Effector memory CD4-positive, alpha-beta T cell (primary cell): ENCODE results near the gene ABCB1.
"Not testable (repeated sequence)": the region's sequence is repeated elsewhere in the genome, so short reads cannot be mapped to it uniquely, and the experiment has no call there.

Experiments used
- DNase-seq, 3 donors: peaks; one replicate each; pipeline ENCODE4 v3.0.0-alpha.2; 2020
- H3K27ac ChIP-seq: 2 replicates; pipeline ENCODE4 v1.7.0; 2013; ENCODE audit warnings: mild to moderate bottlenecking, low read length, moderate library complexity; ENCODE audit not compliant: insufficient read depth, poor library complexity, severe bottlenecking
- H3K27me3 ChIP-seq: replicated peaks from 2 replicates; pipeline ENCODE4 v1.7.0; 2013; ENCODE audit warnings: mild to moderate bottlenecking, low read length; ENCODE audit not compliant: insufficient read depth, control insufficient read depth, poor library complexity, severe bottlenecking
- H3K36me3 ChIP-seq: 2 replicates; pipeline ENCODE4 v1.7.0; 2013; ENCODE audit warnings: mild to moderate bottlenecking, low read length, moderate library complexity; ENCODE audit not compliant: control insufficient read depth, insufficient read depth
- H3K4me1 ChIP-seq: 2 replicates; pipeline ENCODE4 v1.7.0; 2013; ENCODE audit warnings: low read length, mild to moderate bottlenecking; ENCODE audit not compliant: control insufficient read depth, insufficient read depth, poor library complexity, severe bottlenecking
- H3K4me3 ChIP-seq: 2 replicates; pipeline ENCODE4 v1.7.0; 2013; ENCODE audit warnings: low read length, low read depth, mild to moderate bottlenecking; ENCODE audit not compliant: insufficient read depth, poor library complexity, severe bottlenecking
- H3K9me3 ChIP-seq: 2 replicates; pipeline ENCODE4 v1.7.0; 2013; ENCODE audit warnings: mild to moderate bottlenecking, low read length, moderate library complexity; ENCODE audit not compliant: control insufficient read depth

ABCB1 gene

GRCh38 chr7:87581723-87582122, 19.0 kb downstream of the ABCB1 start:
- DNase-seq, result no peak
- H3K27ac ChIP-seq, result no peak overlapping the region
- no peak overlapping the region for H3K4me3 ChIP-seq
- no peaks in the 10 kb centered on the region for H3K36me3 ChIP-seq
- no peaks in the 10 kb centered on the region for H3K9me3 ChIP-seq
- no peaks in the 10 kb centered on the region for H3K27me3 ChIP-seq
- H3K4me1 ChIP-seq, result no peaks in the 10 kb centered on the region

DNA sequence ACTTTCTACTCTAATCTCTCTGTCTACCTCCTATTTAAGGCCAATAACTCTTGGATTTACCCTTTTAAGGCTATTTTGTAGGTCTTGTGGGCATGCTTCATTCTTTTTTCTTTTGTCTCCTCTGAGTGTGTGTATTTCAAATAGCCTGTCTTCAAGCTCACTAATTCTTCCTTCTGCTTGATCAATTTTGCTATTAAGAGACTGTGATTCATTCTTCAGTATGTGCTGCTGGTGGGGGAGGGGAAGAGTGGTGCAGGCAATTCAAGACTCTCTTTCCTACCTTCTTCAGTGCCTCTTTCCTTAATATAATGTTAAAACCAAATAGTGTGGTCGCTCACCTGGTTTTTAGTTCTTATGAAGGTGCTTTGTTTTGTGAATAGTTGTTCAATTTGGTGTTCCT, 20.0 kb downstream of the ABCB1 start:
- H3K4me1 ChIP-seq, result no peaks in the 10 kb centered on the region
- H3K9me3 ChIP-seq, result no peaks in the 10 kb centered on the region
- no peaks in the 10 kb centered on the region for H3K36me3 ChIP-seq
- H3K27ac ChIP-seq, result no peak overlapping the region
- H3K4me3 ChIP-seq, result no peak overlapping the region
- no peak for DNase-seq
- no peaks in the 10 kb centered on the region for H3K27me3 ChIP-seq

DNA sequence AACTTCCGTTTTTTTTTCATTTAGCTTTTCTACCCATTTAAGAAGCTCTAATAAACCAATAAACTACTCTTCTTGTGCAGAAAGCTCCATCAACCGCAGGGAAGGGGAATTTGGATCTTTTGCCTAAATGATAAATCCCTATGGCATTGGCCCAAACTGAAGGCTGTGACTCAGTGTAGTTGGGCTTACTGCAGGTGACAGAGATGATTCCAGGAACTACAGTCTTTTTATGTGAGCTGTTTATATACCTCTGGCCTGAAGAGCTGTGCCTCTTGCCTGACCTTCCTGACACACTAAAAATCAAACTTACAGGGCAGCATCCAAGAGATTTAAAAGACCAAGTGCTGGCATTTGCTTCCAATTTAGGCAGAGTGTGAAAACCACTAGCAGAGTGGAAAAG, 25.2 kb downstream of the ABCB1 start:
- Histone ChIP-seq H3K4me3 (no peak overlapping the region), H3K27ac (no peak overlapping the region), H3K27me3 (no peaks in the 10 kb centered on the region), H3K4me1 (no peaks in the 10 kb centered on the region), H3K36me3 (no peaks in the 10 kb centered on the region), H3K9me3 (no peaks in the 10 kb centered on the region)
- no peak for DNase-seq

GRCh38 chr7:87574630-87575029, 26.1 kb downstream of the ABCB1 start:
- H3K9me3 ChIP-seq, result no peaks in the 10 kb centered on the region
- DNase-seq, result no peak
- H3K27me3 ChIP-seq, result no peaks in the 10 kb centered on the region
- H3K27ac ChIP-seq, result no peak overlapping the region
- no peak overlapping the region for H3K4me3 ChIP-seq
- H3K4me1 ChIP-seq, result no peaks in the 10 kb centered on the region
- no peaks in the 10 kb centered on the region for H3K36me3 ChIP-seq

GRCh38 chr7:87572513-87572912, 28.2 kb downstream of the ABCB1 start:
- H3K36me3 ChIP-seq, H3K27me3 ChIP-seq, DNase-seq, H3K4me1 ChIP-seq, H3K27ac ChIP-seq, H3K9me3 ChIP-seq, H3K4me3 ChIP-seq: not testable (repeated sequence)

- no peaks in the 10 kb centered on the region for H3K4me1 ChIP-seq
- no peaks in the 10 kb centered on the region for H3K9me3 ChIP-seq
- no peak for DNase-seq
- no peak overlapping the region for H3K4me3 ChIP-seq
- no peak overlapping the region for H3K27ac ChIP-seq
- no peaks in the 10 kb centered on the region for H3K36me3 ChIP-seq
- no peaks in the 10 kb centered on the region for H3K27me3 ChIP-seq
Measured at GRCh38 chr7:87570178-87570577, 30.5 kb downstream of the ABCB1 start.

GRCh38 chr7:87567052-87567451, 33.6 kb downstream of the ABCB1 start:
- no peak overlapping the region for H3K4me3 ChIP-seq
- H3K4me1 ChIP-seq, result no peaks in the 10 kb centered on the region
- no peak for DNase-seq
- H3K27me3 ChIP-seq, result peaks cover 3% of the 10 kb centered on the region
- no peaks in the 10 kb centered on the region for H3K9me3 ChIP-seq
- no peak overlapping the region for H3K27ac ChIP-seq
- H3K36me3 ChIP-seq, result no peaks in the 10 kb centered on the region

DNA sequence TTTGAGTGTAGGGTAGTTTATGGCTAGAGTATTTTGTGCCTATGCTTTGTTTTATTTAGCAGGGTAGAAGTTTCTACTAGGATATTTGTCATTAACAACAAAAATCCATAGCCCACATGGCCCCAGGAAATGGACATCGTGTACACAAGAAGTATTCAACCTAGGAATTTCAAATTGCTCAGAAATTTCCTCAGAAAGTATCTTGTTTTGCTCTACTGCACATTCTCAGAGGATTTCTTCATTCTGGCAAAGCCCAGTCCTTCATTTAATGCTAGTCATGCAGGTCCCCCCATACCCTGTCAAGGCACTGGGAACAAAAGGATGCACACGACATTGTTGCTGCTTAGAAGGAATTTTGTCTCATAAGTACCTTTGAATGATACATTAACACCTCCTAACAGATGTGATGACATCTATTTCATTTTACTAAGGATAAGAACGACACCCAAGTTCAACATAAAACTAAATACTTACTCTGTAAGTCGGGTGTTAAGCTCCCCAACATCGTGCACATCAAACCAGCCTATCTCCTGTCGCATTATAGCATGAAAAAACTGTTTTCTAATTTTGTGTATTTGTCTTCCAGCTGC, 34.3 kb downstream of the ABCB1 start:
- H3K4me1 ChIP-seq, result no peaks in the 10 kb centered on the region
- no peak overlapping the region for H3K4me3 ChIP-seq
- no peaks in the 10 kb centered on the region for H3K36me3 ChIP-seq
- H3K27ac ChIP-seq, result no peak overlapping the region
- no peaks in the 10 kb centered on the region for H3K9me3 ChIP-seq
- peaks cover 3% of the 10 kb centered on the region for H3K27me3 ChIP-seq
- no peak for DNase-seq

GRCh38 chr7:87565877-87566276, 34.8 kb downstream of the ABCB1 start:
- H3K9me3 ChIP-seq, result no peaks in the 10 kb centered on the region
- no peak overlapping the region for H3K27ac ChIP-seq
- no peak overlapping the region for H3K4me3 ChIP-seq
- H3K27me3 ChIP-seq, result peaks cover 3% of the 10 kb centered on the region
- H3K36me3 ChIP-seq, result no peaks in the 10 kb centered on the region
- no peaks in the 10 kb centered on the region for H3K4me1 ChIP-seq
- no peak for DNase-seq

DNA sequence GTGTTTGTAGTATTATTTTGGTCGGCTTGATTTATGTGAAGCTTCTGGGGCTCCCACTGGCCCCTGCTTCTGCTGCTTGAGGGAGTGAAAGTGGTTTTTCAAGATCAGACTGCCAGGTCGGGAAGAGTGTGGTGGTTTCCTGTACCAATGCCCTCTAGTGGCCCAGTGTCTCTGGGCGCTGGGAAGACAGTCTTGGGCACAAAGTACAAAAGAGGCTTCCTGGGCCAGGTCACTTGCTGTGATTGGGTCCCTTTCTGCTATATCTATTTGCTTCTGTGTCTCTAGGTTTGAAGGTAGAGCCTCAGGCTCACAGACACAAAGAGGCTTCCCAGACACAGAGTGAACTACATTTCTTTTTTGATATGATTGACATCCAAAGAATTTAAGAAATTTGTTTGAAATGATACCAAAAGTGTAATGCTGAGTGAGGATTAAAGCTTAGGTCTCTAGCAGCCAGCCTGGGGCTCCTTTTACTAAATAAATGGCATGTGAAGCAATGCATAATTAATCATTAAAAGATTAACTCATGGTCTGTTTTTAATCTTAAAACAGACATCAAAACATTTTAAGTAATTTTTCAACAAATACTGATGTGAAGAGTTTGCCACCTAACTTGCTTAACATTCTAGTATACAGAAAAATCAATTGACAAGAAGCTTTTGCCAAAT, 36.3 kb downstream of the ABCB1 start:
- DNase-seq, result no peak
- H3K4me3 ChIP-seq, result no peak overlapping the region
- no peaks in the 10 kb centered on the region for H3K9me3 ChIP-seq
- no peaks in the 10 kb centered on the region for H3K36me3 ChIP-seq
- peaks cover 3% of the 10 kb centered on the region for H3K27me3 ChIP-seq
- H3K4me1 ChIP-seq, result no peaks in the 10 kb centered on the region
- no peak overlapping the region for H3K27ac ChIP-seq
